OCI-M1 (cell line): ENCODE data around the gene GRIA4.

Source experiments
- DNase-seq: peaks from one replicate; lab custom pipeline; 2025; lab: John Stamatoyannopoulos, UW

GRIA4 gene

DNA sequence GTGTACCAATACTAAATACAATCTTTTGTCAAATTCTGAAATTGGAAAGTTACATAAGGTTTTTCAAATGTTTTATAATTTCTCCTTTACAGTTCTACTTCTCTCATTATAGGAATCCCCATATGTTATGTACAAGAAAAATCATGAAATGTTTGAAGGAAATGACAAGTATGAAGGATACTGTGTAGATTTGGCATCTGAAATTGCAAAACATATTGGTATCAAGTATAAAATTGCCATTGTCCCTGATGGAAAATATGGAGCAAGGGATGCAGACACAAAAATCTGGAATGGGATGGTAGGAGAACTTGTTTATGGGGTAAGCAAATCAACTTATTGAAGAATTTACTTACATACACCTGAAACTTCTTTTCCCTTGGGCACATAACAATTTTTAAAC is 308.7 kb downstream of the GRIA4 start:
- no peak for DNase-seq

DNA sequence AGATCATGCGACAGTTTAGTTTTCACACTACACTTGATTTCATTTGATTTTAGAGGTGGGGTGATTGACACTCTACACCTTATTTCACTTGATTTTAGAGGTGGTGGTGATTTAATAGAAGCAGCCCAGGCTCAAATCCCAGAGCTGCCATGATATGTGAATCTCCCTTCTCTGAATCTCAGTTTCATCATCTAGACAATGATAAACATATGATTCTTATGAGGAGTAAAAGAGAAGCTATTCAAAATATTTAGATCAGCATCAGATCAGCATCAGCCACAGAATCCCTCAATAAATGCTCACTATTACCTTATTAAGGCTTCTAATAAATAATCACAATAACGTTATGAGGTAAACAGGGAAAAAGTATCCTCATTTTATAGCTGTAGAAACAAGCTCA is 313.4 kb downstream of the GRIA4 start:
- DNase-seq = no peak

DNA sequence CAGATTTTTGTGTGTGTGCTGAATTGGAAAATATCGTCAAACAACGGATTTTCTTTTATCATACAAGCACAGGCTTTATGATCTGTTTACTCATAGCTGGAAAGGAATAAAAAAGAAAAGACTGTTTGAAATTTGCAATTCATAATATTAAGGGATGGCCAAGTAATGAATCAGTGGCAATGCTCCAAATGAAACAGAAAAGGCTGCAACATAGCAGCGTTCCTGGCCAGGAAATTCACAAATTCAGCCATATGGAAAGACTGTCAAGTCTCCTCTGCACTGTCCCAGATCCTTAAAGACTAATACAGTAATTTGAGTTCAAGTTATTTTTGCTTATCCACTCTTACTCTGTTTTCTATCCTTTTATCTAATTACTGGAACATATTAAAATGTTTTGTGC is 313.9 kb downstream of the GRIA4 start:
- DNase-seq = no peak

DNA sequence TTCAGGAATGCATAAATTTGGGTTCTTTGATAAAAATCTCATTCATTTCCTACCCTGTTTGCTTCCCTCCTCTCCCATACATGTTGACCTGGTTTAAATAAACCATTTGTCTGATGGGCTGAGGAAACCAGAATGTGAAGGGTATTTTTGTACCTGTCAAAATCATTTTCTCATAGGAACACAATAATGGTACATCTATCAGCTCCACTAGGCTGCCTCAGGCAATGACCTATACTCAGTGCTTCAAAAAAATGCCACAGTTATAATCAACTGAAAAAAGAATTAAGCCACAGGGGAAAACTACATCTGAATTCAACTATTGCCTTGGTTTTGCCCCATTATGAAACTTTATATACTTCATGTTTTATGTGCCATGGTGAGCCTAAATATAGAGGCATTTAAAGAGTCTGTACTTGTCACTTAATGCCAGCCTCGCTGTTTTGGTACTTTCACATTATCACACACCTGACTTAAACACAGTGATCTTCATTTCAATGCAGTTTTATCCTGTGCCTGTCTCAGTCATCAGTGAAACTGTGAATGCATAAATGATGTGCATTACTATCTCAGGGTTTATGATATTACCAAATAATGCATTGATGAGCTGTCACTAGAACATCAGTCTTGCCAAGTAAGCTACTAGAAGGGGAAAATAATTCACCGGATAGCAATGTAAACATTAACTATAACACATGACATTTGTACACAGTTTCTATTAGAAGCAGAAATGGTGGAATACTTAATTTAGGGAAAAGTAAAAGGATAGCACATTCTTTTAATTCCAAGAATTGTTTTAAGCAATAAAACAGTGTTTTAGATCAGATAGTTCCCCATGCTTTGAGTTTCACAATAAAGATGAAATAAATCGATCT is 319.4 kb downstream of the GRIA4 start:
- DNase-seq = no peak

DNA sequence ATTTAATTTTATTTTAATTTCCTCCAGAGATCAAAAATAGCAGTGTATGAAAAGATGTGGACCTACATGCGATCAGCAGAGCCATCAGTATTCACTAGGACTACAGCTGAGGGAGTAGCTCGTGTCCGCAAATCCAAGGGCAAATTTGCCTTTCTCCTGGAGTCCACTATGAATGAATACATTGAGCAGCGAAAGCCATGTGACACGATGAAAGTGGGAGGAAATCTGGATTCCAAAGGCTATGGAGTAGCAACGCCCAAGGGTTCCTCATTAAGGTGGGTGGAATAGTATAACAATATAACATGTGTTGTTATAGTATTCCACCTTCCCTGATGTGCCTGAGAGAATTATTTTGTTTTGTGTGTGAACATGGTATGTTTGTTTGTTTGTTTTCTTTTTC is 323.8 kb downstream of the GRIA4 start:
- DNase-seq = no peak

DNA sequence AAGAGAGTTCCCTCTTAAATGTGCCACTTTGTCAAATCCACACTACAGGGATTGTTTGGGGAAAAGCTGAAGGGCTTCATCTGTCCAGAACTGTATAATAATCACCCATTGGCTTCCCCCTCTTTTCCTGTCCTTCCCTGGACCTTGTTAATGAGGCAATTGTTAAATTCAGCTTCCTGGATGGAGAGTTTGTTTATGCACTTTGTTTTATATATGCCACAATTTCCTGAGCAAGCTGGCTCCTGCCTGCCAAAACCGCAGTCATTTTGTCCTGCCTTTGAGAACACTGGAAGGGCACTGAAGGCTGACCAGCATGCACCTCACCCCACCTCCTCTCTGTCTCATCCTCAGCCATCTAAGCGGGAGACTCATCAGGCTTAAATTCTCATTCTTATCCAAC is 325.9 kb downstream of the GRIA4 start:
- no peak for DNase-seq

DNA sequence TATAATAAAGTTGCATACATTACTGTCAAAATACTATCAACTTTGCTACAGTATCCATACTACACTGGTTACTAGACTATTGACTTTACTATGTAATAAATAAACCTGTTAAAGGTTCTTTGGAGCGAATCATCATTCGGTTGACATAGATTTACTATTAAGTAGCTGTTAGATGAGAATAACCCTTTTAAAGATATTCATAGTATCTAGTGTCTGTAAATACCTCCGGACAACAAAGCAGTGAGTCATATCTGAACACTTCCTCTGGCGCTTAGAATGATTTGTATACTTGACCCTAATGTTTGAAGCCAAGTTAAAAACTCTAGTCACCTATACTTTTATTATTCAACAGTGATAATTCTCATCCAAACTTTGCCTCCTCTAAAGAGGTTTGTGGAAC is 327.5 kb downstream of the GRIA4 start:
- no peak for DNase-seq

DNA sequence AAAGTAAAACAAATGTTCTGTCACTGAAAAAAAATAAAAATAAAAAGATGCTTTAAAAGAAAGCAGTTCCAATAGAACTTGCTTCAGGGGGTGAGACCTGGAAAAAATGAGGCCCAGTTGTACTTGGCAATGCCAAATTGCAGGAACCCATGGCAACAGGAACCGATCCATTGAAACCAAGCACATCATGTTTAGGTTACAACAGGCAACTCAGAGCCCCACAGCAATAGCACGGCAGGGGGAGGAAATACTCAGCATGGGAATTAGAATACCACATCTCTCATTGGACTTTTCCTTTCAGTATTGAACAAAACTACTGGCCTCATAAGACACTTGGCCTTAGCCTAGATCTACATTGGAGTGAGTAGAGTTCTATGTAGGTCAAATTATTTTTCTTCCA is 327.9 kb downstream of the GRIA4 start:
- no peak for DNase-seq

DNA sequence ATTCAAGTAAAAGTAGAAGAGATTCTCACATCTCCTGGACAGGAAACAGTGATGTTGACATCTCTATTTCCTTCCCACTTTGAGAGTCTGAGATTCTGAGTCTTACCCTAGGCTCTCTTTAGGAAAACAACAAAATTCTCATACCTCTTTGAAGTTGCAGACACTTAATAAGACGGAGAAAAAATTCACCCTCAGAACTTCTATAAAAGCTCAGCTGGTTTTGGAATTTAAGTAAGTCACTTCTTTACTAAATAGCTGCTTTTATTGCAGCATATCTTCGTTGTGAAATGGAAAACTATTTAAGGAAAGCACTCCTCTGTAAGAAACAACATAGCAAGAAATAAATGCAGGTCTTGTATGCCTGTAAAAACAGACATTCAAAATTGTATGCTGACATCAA is 333.0 kb downstream of the GRIA4 start:
- no peak for DNase-seq

DNA sequence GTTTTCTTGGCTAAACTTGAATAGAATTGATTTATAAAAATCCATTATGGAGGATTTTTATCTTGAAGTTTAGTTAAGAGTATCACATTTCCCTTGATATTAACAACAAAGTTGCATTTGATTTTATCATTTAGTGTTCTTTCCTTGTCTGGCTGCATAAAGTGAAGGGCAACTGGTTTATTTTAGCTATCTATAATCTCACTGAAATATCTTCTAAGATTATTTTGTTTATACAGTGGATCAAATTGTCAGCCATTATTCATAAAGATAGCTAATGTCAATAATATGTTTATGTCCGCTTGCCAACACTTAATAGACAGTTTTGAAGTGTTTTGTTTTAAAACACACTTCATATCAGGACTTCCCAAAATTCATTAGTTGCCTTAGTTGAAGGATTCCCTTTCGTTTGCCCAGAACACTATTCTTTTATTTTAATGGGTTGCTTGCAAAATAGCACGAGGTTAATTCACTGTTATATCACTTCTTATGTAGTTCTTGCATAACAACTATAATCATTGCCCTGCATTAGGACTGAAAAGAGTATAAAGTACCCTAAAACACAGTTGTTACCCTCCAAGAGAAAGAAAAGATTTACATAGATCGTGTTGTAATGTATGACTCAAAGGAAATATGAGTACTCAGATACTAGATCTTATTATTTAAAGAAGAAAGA is 339.2 kb downstream of the GRIA4 start:
- no peak for DNase-seq

DNA sequence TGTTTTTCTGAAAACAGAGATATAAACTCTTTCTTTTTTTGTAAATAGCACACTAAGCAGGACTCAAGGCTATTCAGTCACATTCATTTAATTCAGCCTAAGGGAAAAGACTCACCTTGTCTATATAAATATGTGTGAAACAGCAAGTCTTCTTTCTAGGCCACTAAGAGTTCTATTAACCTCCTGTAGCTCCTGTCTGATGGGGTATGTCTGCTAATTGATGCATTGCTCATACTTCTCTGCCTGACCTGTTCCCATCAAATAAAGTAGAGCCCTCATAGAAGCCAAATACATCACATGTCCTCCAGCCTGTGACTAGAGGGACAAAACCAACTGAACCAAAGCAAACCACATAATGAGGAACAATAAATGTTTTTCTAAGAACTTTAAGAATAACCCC is 344.0 kb downstream of the GRIA4 start:
- DNase-seq = no peak

DNA sequence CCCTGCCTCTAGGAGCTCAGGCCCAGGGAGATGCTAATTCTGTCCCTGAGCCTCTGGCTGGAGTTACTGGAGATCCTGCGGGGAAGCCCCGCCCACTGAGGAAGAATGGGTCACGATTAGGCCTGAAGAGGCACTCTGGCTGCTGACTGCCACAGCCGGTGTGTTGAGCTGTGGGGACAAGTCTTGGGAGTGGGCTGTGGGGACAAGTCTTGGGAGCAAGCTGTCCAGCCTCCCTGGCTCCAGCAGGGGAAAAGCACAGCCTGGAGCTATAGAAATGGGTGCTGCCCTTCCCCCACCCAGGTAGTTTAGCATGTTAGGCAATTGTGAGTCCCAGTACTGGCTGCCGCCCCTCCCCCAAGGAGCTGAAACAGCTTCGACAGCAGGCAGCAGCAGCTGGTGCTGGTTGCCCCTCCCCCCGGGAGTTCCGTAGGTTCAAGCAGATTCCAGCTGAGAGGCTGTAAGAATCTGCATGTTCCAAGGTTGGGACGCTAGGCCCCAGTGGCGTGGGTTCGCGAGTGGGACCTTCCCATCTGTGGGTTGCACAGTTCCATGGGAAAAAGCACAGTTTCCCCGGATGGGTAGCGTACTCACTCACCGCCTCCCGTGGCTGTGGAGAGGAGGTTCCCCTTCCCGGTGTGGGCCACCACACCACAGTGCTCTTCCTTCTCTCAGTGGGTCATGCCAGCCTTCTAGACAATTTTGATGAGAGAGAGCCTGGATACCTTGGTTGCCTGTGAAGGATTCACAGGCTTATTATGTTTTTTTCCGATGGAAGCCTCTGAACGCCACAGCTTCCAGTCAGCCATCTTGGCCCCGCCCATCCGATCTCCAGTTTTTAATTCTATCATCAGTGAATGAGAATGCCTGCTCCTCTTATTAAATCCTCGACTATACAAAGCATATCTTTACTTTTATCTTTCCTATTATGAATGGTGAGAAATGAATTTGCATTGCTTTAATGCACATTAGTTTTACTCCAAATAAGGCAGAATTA is 350.7 kb downstream of the GRIA4 start:
- DNase-seq = no peak

DNA sequence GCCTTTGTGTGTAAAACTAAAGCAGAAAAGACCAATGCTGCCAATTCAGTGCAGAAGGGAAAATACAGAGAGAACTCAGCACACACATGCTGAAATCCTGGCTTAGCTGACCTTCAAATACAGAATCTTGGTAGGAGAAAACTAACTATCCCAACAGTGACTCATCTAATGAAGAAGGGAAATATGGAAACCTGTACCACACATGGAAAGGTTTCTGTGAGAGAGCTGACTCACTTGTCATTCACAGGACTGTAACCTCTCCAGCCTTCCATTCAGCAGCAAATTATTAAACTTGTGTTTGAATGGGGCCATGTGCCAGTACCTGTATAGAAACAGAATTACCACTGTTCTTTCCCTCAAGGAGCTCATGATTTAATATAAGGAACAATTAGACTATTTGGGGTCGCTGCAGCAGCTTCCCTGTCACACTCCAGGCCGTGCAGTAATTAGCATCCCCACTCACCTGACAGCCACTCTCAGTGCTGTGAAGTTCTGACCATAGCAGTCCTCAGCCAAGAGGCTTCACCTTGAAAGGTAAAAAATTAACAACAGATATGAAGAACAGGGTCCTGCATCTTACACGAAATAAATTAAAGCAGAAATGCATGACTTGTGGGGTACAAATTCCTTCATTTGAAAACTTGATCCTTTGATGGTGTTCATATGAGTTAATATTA is 358.3 kb downstream of the GRIA4 start:
- DNase-seq = no peak

DNA sequence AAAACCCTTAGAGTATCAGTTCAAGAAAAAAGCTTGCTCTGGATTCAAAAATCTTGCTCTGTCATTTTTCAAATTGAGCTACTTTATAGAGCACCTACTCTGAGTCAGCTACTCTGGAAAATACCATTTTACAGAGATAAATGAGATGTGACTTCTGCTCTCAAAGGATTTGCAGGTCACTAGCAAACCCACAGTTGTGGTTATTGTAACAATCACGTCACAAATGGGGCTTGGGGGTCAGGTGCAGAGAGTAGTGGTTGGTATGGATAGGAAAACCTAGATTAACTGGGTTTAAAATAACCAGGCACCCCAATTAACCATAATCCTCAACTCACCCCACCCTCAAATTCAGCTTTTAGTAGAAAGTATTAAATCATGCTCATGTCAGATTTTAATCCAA is 359.9 kb downstream of the GRIA4 start:
- DNase-seq = no peak

DNA sequence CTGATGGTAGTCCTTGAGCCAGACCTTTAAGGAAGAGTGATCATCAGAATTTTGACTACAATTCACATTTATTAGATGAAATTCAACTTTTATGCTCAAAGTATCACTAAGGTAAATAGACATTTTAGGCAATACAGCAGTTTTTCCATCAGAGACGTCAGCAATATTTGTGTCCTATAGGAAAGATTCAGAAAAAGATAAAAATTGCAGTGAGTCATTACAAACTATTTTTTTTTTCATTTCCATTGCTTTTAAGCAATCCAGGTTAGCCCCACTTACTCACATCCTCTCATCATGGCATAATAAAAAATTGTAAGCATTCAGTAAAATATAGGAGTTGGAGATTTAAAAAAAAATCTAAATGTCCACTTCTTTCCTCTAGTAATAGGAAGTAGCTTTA is 365.3 kb downstream of the GRIA4 start:
- no peak for DNase-seq

DNA sequence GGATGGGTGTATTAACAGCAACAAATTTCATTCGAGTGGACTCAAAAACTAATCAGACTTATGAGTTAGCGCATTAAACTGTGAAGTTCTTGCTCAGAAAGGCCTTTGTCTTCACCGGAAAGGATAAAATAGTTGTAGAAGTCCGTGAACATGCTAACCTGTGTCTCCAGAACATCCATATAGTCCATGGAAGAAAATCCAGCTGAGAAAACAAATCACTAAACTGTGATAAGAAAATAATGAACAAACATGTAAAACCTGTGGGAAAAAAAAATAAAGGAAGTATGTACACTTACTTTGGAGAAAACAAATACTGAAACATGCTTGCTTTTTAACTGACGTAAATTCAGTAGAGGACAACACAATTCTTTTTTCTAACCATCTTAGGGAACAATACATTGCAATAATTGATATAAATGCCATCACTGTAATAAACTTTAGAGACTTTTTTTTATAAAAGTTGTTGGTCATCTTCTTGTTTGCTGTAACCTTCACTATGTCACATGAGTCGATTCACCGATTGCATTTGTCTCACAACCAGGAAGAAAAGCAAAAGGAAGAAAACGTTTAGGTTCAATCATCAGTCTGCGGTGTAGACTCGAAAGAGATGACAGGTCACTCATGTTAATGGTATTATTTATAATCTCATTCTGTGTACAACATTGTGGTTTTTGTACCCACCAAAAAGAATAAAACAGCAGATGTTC is 370.3 kb downstream of the GRIA4 start:
- no peak for DNase-seq

DNA sequence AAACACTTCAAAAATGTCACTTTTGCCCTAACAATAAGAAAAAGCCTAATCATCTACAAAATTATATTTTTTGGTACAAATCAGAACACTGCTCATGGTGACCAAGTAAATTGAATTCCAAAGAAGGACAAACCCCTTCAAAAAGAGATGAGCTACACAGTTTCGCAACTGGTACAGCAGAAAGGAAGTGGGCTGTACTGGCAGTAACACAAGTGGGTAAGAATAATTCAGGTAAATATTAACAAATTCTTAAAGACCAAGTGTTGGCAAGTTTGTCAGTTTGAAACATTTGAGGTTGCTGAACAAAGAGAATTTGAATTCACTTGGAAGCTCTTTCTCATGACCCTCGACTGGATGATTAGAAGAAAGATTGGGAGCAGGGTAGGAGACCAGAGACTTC is 376.7 kb downstream of the GRIA4 start:
- DNase-seq = no peak

DNA sequence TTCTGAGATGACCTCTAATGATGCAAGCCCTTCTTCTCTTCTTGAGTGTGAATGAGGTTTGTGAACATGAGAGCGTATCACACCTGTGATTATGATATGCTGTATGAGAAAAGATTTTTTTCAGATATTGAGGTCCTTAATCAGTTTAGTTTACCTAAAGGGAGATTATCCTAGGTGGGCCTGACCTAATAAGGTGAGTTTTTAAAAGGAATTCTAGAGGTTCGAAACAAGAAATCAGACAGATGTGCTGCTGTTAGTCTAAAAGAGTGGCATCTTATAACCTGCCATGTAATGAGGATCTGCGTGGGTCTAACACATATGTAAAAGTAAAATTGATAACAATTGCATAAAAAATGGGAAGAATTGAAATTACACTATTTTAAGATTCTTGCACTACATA is 378.3 kb downstream of the GRIA4 start:
- no peak for DNase-seq

DNA sequence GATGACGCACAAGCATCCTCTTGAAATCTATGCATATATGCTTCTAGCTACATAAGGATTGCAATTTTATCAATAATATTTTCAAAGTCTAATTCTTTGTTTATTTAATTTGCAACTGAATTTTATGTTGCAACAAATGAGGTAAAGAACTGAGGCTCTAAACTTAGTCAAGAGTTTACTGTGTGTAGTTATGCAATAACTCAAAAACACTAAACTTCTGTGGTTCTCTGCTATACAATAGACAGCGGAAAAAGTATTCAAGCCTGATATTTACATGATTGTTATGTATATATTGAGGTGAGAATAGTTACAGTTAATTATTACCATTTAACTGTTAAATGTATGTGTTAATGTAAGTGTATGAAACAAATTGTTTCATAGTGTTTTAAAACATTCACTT is 379.3 kb downstream of the GRIA4 start:
- DNase-seq = no peak

DNA sequence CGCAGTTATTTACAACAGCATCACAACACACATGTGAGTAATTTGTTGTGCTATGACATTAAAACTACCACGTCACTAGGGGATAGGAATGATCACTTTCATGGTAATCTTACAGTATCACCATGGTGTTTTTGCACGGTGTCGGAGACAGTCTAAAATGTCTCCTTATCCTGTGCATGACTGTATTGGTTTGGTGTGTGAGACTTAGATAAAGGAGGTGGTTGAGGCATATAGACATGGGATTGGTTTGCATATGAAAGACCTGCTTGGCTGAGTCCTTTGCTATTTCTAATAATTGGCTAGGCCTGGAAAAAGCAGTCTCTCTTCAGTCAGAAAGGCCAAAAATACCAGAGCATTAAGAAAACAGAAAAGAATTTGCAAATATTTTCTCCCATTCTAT is 382.0 kb downstream of the GRIA4 start:
- peak; percentile 27 for DNase-seq

DNA sequence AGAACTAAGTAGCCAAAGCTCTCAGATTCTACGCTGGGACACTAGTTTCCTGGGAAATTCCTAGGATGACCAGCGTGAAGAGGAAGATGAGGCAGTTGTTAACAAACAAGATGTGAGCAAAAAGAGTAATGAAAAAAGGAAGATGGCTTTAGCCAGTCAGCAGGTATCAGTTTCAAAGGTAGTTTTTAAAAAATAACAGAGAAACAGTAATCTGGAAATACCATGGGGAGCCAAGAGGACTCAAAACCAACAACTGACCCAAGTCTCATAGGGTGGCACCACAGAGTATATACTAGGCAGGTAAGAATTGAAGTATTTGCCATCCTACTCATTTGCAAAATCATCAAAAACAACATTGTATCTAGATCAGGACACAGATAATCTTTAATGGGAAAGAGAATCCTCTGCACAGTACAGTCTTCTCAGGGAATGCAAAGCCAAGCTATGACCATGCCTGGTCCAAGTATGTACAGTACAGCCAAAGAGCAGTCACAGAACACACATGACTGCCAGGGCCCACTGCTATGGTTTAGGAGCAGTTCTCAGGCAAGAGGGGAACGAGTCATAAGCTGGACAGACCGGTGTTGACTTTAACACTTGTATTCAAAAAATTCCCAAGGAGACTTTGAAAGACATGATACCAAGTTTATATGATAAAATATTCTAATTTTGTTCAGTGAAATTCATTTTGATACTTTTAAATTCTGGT is 391.6 kb downstream of the GRIA4 start:
- DNase-seq = no peak
